ENCODE data around the gene VAX1. TPM values are rescaled to one million over a fixed set of nuclear protein-coding genes. Genes with fewer than 3 reads are reported as not detected.

The VAX1 gene
- total RNA-seq, 1 experiment from 2014 or later, result not detected

- H3K9ac ChIP-seq (ENCODE audit: low read length), result no peak overlapping the region
These were observed 2.5 kb downstream of the VAX1 start for GRCh38 chr10:117135480-117136140.

More at GRCh38 chr10:117135480-117136140, 2.5 kb downstream of the VAX1 start:
- TF ChIP-seq SRF (IDR thresholded peaks at IDR 0.05; ENCODE audit: low read depth) (no peak), EZH2 (IDR thresholded peaks at IDR 0.05) (no peak), CTCF (IDR thresholded peaks at IDR 0.05 in 2 of 3, conservative IDR thresholded peaks at IDR 0.05 in 1 of 3; ENCODE audit: borderline replicate concordance in 1 of 3, insufficient read depth in 1 of 3, low read depth in 2 of 3, low read length in 2 of 3) (no peak), CBX3 (IDR thresholded peaks at IDR 0.05; ENCODE audit: low read depth) (no peak), SP1 (IDR thresholded peaks at IDR 0.05; ENCODE audit: low read depth) (no peak), YY1 (IDR thresholded peaks at IDR 0.05; ENCODE audit: extremely low read depth, insufficient replicate concordance, low read depth, low read length) (no peak), EGR1 (IDR thresholded peaks at IDR 0.05; ENCODE audit: low read depth) (no peak), FOSL1 (IDR thresholded peaks at IDR 0.05; ENCODE audit: low read depth) (no peak), REST (IDR thresholded peaks at IDR 0.05; ENCODE audit: low read depth) (no peak), ZFX (IDR thresholded peaks at IDR 0.05) (no peak), POLR2AphosphoS5 (IDR thresholded peaks at IDR 0.05; ENCODE audit: low read depth, low read length) (no peak), RAD21 (IDR thresholded peaks at IDR 0.05; ENCODE audit: low read depth) (no peak), JUND (IDR thresholded peaks at IDR 0.05) (no peak), ZNF274 (IDR thresholded peaks at IDR 0.05; ENCODE audit: low read depth, low read length) (no peak), TCF7L2 (IDR thresholded peaks at IDR 0.05; ENCODE audit: borderline replicate concordance, extremely low read depth, insufficient read depth, insufficient read length) (no peak), ZBTB33 (IDR thresholded peaks at IDR 0.05; ENCODE audit: extremely low read depth, insufficient replicate concordance, low read length) (no peak), EZH2phosphoT487 (IDR thresholded peaks at IDR 0.05; ENCODE audit: borderline replicate concordance) (no peak), POLR2A (IDR thresholded peaks at IDR 0.05; ENCODE audit: borderline replicate concordance, extremely low read depth, insufficient read depth, insufficient read length) (no peak), ELF1 (IDR thresholded peaks at IDR 0.05; ENCODE audit: borderline replicate concordance, low read depth) (no peak)
- H3K36me3 ChIP-seq (ENCODE audit: control insufficient read depth in 1 of 2, insufficient read depth in 2 of 2, low read length in 2 of 2), result no peaks in the 10 kb centered on the region
- intact Hi-C loops (cut with micrococcal nuclease), result no loop called here
- H2AFZ ChIP-seq (ENCODE audit: low read depth, low read length, poor library complexity, severe bottlenecking), result no peak overlapping the region
- H4K20me1 ChIP-seq (ENCODE audit: insufficient read depth), result no peaks in the 10 kb centered on the region
- H3K4me2 ChIP-seq (ENCODE audit: low read length), result no peak overlapping the region
- 0 out of 4 replicates have a peak, but pooled peaks cover 0 to 4% of the 10 kb centered on the region in 2 experiments for H3K4me1 ChIP-seq (ENCODE audit: control insufficient read depth in 1 of 2, insufficient read depth in 2 of 2, low read length in 2 of 2)
- no TSS peak for BruUV-seq (replicated peaks)
- ChIA-PET POLR2A (no interaction called here), RAD21 (ENCODE audit: low non-redundant PET in 1 of 2, low total read pairs in 2 of 2, uncharacterized antibody in 2 of 2, unreplicated experiment in 2 of 2) (no interaction called here), CTCF (interaction anchor here (0.7 kb wide), 1 partner anchor 39 kb away, joined by 3 read pairs; no protein-coding TSS in a partner anchor)
- H3K4me3 ChIP-seq (replicated peaks in 1 of 2; ENCODE audit: low read depth in 1 of 2, low read length in 2 of 2), result no peak overlapping the region
- no peaks in the 10 kb centered on the region for H3K9me2 ChIP-seq (ENCODE audit: insufficient read depth)
- ATAC-seq (no peak), DNase-seq (ENCODE audit: low read depth, low spot score) (no peak)
- no peaks in the 10 kb centered on the region for H3K27me3 ChIP-seq (ENCODE audit: insufficient read depth, low read length)
- no peaks in the 10 kb centered on the region for H3K79me2 ChIP-seq (ENCODE audit: insufficient read depth, low read length)
- no peak overlapping the region for H3K27ac ChIP-seq (ENCODE audit: low read depth, low read length)
- no peaks in the 10 kb centered on the region for H3K9me3 ChIP-seq (ENCODE audit: control insufficient read depth in 1 of 2, insufficient read depth in 1 of 2, low read depth in 1 of 2, low read length in 2 of 2)

Measured in HCT116 (cell line).